GM10248 (cell line): ENCODE data around the gene BROX.
"Not testable (repeated sequence)": the region's sequence is repeated elsewhere in the genome, so short reads cannot be mapped to it uniquely, and the experiment has no call there.

Experiments used
- CTCF ChIA-PET: fragments of 300-600 bp; sonication (Branson Sonifier 250); formaldehyde crosslinking; extraction: SDS; loops from one replicate; lab custom pipeline; 2021; ENCODE audit warnings: antibody characterized with exemption; lab: Yijun Ruan, JAX
- POLR2A ChIA-PET: fragments of 350-650 bp; sonication (Branson Sonifier 250); formaldehyde crosslinking; extraction: SDS; loops from one replicate; lab custom pipeline; 2020; ENCODE audit warnings: antibody characterized with exemption; lab: Yijun Ruan, JAX
- DNase-seq: peaks from one replicate; pipeline ENCODE4 v3.0.0; 2012; ENCODE audit errors: extremely low spot score
- TF ChIP-seq, protein P1 (sequence below): IDR thresholded peaks from 2 replicates; pipeline ENCODE4 v1.5.1; 2012; ENCODE audit warnings: mild to moderate bottlenecking, low read depth; ENCODE audit errors: extremely low read depth, missing control alignments, control extremely low read depth

Gene BROX

DNA sequence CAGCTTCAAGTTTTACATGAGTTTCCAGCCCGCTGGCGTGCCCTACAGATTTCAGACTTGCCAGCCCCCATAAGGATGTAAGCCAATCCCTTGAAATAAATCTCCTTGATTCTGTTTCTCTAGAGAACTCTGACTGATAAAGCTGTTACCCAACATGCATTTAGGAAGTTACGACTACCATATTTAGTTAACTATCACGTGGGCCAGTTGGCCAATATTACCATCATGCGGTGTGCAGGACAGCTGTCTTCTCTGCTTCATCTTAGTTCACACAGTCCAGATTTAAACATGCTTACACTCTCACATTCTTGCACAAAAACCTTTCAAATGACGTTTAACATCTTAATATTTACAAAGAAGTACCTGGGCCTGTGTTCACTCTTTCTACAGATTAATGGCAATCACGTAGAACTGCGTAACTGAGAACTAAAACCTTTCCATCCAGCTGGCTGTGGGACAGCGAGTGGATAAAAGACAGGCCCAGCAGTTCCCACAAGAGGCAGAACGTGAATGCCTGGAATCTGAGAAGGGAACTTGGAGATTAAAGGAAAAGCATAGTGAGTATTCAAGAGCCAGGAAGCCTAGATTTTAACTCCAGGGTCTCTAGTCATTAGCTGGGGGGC is 45.4 kb downstream of the BROX start:
- CTCF ChIA-PET = interaction anchor here (1.1 kb wide), 1 partner anchor 19 kb away, joined by 3 read pairs; no protein-coding TSS in a partner anchor
- TF ChIP-seq, protein P1, sequence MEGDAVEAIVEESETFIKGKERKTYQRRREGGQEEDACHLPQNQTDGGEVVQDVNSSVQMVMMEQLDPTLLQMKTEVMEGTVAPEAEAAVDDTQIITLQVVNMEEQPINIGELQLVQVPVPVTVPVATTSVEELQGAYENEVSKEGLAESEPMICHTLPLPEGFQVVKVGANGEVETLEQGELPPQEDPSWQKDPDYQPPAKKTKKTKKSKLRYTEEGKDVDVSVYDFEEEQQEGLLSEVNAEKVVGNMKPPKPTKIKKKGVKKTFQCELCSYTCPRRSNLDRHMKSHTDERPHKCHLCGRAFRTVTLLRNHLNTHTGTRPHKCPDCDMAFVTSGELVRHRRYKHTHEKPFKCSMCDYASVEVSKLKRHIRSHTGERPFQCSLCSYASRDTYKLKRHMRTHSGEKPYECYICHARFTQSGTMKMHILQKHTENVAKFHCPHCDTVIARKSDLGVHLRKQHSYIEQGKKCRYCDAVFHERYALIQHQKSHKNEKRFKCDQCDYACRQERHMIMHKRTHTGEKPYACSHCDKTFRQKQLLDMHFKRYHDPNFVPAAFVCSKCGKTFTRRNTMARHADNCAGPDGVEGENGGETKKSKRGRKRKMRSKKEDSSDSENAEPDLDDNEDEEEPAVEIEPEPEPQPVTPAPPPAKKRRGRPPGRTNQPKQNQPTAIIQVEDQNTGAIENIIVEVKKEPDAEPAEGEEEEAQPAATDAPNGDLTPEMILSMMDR = no peak
- POLR2A ChIA-PET = no interaction called here
- DNase-seq = no peak

DNA sequence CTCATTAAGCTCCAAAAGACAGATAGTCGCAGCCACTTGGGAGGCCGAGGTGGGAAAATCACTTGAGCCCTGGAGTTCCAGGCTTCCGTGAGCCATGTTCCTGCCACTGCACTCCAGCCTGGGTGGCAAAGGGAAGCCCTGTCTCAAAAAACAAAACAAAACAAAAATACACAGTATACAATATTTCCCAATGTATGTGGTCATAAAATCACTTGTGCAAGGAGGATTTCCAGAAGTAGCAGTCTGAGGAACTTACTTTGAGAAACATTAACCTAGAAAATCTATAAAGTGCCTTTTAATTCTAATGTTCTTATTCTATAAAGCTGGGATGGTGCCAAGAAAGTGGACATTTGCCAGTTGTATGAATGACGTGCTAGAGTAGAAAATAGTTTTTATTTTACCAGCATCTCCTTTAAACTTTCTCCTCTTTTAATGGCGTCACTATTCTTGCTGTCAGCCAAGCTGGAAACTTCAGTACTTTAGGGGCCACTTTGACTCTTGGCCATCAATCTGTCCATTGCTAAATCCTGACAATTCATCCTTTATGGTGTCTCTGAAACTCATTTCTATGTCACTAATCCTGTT is 47.2 kb downstream of the BROX start:
- TF ChIP-seq, protein P1 = no peak
- ChIA-PET POLR2A (no interaction called here), CTCF (interaction anchor here (0.9 to 1.2 kb wide), 4 partner anchors 8 to 374 kb away, joined by 3 read pairs; no protein-coding TSS in a partner anchor)
- no peak for DNase-seq

DNA sequence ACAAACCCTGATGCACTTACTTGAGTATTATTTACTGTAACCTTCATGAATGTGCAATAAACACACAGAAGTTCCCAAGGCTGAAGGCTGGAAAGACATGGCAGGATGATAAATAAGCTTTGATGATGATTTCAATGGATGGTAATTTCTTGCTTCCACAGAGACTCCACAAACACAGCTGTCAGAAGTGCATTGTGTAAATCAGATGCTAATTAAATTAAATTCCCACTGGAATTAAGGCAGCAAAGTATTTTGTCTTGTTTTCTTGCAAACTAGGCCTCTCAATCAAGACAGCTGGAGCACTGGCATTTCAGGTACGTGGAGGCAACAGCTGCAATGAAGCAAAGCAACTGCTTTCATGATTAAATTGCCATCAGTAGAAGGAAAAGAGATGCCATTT is 48.7 kb downstream of the BROX start:
- TF ChIP-seq, protein P1 = no peak
- no peak for DNase-seq
- CTCF ChIA-PET = no interaction called here
- POLR2A ChIA-PET = no interaction called here

- DNase-seq, POLR2A ChIA-PET, CTCF ChIA-PET: not testable (repeated sequence)
Observed at GRCh38 chr1:222762178-222762577, 49.8 kb downstream of the BROX start.

GRCh38 chr1:222767152-222767571 is 54.8 kb downstream of the BROX start:
- ChIA-PET CTCF (interaction anchor here (1.2 kb wide), 1 partner anchor 9 kb away, joined by 4 read pairs; no protein-coding TSS in a partner anchor), POLR2A (no interaction called here)
- TF ChIP-seq, protein P1 = no peak
- DNase-seq = no peak

DNA sequence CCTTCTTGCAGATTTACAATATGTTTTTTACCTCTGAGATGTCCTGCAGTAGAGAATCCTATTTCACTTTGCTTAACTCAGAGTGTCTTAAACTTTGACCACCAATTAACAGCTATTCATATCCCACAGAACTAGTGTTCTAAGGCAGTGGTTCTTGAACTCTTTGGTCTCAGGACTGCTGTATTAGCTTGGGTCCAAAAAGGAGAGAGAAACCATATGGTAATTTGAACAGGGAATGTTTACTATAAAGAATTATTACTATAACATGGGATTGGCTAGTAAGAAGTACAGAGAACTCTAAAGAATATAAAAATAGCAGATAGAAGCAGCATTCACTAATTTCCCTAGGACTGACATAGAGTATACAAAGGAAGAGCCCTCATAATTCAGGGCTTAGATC is 56.2 kb downstream of the BROX start:
- ChIA-PET CTCF (interaction anchor here (1.2 to 1.4 kb wide), 3 partner anchors 8 to 321 kb away, joined by 3 to 4 read pairs (median 4); no protein-coding TSS in a partner anchor), POLR2A (no interaction called here)
- TF ChIP-seq, protein P1 = no peak
- DNase-seq = no peak

DNA sequence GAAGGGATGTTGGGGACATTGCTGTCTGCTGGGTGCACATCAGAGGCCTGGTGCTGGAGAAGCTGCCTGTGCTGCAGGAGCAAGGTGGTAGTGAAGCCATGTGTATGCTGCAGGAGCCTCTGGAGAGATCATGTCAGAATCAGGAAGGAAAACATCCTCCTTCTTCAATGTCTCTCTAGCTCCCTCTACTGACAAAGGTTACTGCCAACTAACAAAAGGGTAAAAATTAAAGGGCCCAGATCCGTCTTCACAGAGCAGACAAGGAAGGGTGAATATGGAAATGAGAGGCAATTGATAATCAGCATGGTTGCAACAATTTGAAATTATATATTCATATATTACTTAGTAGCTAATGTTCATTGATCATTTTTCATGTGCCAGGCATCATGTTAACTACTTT is 56.8 kb downstream of the BROX start:
- TF ChIP-seq, protein P1 = no peak
- DNase-seq = no peak
- ChIA-PET CTCF (interaction anchor here (1.1 to 1.4 kb wide), 3 partner anchors 19 to 321 kb away, joined by 3 to 4 read pairs (median 4); no protein-coding TSS in a partner anchor), POLR2A (no interaction called here)
